ENCODE results near the gene CCDC154. TPM values are rescaled to one million over a fixed set of nuclear protein-coding genes. Genes with fewer than 3 reads are reported as not detected.

The CCDC154 gene
- total and polyA plus RNA-seq, 2 of the 4 experiments (the other 2 are of a cell fraction): 0.09 TPM; not detected in 1

- TF ChIP-seq FOS (IDR thresholded peaks at IDR 0.05; ENCODE audit: low read depth, low read length) (no peak), MAFK (IDR thresholded peaks at IDR 0.05; ENCODE audit: low read depth, low read length) (no peak), BHLHE40 (IDR thresholded peaks at IDR 0.05; ENCODE audit: low read depth, low read length) (no peak), RAD21 (IDR thresholded peaks at IDR 0.05; ENCODE audit: low read length) (no peak), CHD1 (IDR thresholded peaks at IDR 0.05; ENCODE audit: low read depth, low read length) (no peak), RCOR1 (IDR thresholded peaks at IDR 0.05; ENCODE audit: insufficient replicate concordance, low read length) (no peak)
These were observed 12.7 kb downstream of the CCDC154 start (continued) for GRCh38 chr16:1431497-1432270.

Measured in IMR-90 (cell line).